ENCODE measurements around the gene ARHGAP4. TPM values are rescaled to one million over a fixed set of nuclear protein-coding genes. Genes with fewer than 3 reads are reported as not detected.

Gene ARHGAP4
- total and polyA plus RNA-seq, 3 donors from 2014 or later: 25.6 to 41.3 (median 34.6) TPM

DNA sequence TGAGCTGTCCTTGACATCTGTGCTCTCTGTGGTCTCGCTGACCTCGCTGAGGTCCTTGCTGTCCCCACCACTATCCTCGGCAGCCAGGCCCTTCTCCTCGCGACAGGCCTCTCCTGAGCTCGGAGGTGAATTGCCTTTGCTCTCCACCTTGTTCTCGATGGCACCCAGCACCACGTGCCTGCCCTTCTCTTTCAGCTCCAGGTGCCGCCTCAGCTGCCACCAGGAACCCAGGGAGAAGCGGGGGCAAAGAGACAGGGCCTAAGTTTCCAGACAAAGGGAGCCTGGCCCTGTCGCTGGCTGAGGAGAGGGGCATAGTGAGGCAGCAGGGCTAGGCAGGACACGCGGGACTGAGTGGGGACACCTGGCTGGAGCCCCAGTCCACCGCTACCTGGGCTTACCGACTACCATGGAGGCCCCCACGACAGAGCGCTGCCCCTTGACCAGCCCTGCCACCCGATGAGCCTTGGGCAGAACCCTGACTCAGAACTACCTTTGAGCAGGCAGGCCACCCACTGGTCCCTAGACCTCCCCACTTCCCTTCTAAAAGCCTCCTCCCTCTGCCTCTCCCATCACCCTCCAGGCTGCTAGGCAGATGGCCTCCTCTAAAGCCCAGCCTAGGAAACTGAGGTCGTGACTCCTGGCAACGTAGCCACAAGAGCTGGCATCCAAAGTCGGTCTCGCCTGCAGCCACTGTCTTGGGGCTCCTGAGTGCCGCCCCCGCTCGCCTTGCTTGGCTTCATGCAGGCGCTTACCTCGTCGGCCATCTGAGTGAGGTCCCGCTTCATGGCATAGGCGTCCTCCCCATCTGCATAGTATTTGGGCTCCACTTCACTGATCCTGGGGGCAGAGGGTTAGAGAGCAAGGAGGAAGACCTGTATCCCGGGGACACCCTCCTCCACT, 4.2 kb upstream of the ARHGAP4 start:
- no peak for DNase-seq
- Histone ChIP-seq H3K36me3 (ENCODE audit: low read depth, missing control alignments) (no peaks in the 10 kb centered on the region), H3K4me3 (no peak overlapping the region), H3K27ac (no peak overlapping the region), H3K4me1 (peaks cover 7% of the 10 kb centered on the region), H3K9me3 (no peaks in the 10 kb centered on the region), H3K27me3 (no peaks in the 10 kb centered on the region)
- WGBS, 2 donors: 87 to 90% methylated on average over 15 to 27 of the region's 31 CpGs
- intact Hi-C loops (cut with DNase I; ENCODE audit: low total_unique reads): no loop called here
- no peak for TF ChIP-seq POLR2A (IDR thresholded peaks at IDR 0.05)
- TF ChIP-seq, protein P1, sequence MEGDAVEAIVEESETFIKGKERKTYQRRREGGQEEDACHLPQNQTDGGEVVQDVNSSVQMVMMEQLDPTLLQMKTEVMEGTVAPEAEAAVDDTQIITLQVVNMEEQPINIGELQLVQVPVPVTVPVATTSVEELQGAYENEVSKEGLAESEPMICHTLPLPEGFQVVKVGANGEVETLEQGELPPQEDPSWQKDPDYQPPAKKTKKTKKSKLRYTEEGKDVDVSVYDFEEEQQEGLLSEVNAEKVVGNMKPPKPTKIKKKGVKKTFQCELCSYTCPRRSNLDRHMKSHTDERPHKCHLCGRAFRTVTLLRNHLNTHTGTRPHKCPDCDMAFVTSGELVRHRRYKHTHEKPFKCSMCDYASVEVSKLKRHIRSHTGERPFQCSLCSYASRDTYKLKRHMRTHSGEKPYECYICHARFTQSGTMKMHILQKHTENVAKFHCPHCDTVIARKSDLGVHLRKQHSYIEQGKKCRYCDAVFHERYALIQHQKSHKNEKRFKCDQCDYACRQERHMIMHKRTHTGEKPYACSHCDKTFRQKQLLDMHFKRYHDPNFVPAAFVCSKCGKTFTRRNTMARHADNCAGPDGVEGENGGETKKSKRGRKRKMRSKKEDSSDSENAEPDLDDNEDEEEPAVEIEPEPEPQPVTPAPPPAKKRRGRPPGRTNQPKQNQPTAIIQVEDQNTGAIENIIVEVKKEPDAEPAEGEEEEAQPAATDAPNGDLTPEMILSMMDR (IDR thresholded peaks at IDR 0.05): no peak

DNA sequence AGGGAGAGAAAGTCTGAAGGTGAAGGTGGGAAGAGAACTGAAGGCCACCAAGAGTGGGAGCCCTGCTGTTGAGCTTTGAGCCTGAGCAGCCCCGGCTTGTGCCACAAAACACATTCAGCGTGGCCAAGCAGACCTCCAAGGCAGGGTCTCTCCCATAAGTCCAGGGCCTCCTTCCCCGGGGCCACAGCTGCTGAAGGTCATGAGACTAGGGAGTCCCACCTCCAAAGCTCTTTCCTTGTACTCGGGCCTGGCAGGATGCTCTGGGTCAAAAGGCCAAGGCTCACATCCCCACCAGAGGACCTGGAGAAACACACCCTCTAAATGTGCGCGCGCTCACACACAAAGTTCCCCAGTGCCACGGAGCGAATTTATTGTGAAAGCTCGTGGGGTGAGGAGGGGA, 3.5 kb upstream of the ARHGAP4 start:
- no peak overlapping the region for H3K27ac ChIP-seq
- H3K4me1 ChIP-seq: peaks cover 7% of the 10 kb centered on the region
- WGBS, 2 donors: 81 to 93% methylated on average over 2 to 3 of the region's 10 CpGs

DNA sequence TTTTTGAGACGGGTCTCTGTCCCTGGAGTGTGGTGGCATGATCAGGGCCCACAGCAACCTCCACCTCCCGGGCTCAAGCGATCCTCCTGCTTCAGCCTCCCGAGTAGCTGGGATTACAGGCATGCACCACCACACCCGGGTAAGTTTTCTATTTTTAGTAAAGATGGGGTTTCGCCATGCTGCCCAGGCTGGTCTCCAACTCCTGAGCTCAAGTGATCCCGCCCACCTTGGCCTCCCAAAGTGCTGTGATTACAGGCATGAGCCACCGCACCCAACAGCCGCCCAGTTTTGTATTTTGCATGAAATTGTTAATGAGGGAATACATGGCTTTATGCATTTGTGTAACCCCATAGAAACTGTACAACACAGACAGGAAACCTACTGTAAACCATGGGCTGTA, 2.8 kb upstream of the ARHGAP4 start:
- intact Hi-C loops (cut with DNase I; ENCODE audit: low total_unique reads): no loop called here
- Histone ChIP-seq H3K36me3 (ENCODE audit: low read depth, missing control alignments) (no peaks in the 10 kb centered on the region), H3K4me3 (no peak overlapping the region), H3K27me3 (no peaks in the 10 kb centered on the region), H3K9me3 (no peaks in the 10 kb centered on the region), H3K27ac (peak overlapping the region in 1 of 2 donors; percentile 19), H3K4me1 (peaks cover 7% of the 10 kb centered on the region)
- no peak for DNase-seq
- TF ChIP-seq POLR2A (IDR thresholded peaks at IDR 0.05): no peak
- TF ChIP-seq, protein P1 (IDR thresholded peaks at IDR 0.05): no peak
- WGBS, 2 donors: 31% methylated on average over 9 of the region's 9 CpGs; no CpG with 5 or more reads in 1 of the 2 donors

More for the DNA sequence above, 3.5 kb upstream of the ARHGAP4 start:
- Histone ChIP-seq H3K9me3 (no peaks in the 10 kb centered on the region), H3K27me3 (no peaks in the 10 kb centered on the region), H3K36me3 (ENCODE audit: low read depth, missing control alignments) (no peaks in the 10 kb centered on the region), H3K4me3 (no peak overlapping the region)
- intact Hi-C loops (cut with DNase I; ENCODE audit: low total_unique reads): no loop called here
- TF ChIP-seq, protein P1 (IDR thresholded peaks at IDR 0.05): no peak
- no peak for TF ChIP-seq POLR2A (IDR thresholded peaks at IDR 0.05)
- no peak for DNase-seq

DNA sequence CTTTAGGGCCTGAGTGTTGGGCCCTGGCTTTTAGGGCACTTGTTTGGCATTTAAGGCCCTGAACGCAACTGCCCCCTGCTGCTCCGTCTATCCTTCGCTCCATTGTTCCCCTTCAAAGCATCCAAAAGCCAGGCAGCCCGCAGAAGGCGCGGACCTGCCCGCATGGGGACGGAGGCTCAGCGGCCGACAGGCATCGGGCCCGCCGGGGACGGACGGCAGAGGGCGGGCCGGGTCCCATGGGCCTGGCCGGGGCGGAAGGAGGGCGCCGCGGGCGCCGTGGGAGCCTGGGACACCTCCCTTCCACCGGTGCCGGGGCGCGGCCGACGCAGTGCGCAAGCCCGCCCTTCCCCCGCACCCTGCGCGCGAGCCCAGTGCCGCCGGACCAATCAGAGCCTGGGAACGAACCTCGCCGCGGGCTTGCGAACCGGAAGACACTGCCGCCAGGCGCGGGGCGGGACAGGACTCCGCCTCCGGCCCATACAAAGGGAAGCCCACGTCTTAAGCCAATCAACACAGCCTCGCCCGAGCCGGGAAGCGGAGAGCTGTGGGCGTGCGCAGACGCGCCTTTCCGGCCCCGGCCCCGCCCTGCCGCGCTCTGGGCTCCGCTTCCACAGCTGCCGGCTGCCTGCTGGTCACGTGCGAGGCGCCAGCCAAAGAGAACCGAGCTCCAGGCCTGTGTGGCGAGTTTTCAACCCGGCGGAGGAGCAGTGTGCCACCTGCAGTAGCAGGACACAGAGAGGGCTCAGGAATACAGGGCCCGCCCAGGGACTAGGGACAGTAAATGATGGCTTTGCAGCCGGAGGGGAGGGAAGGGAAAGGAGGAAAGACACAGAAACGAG, 2.1 kb upstream of the ARHGAP4 start:
- Histone ChIP-seq H3K27me3 (no peaks in the 10 kb centered on the region), H3K9me3 (no peaks in the 10 kb centered on the region), H3K36me3 (ENCODE audit: low read depth, missing control alignments) (no peaks in the 10 kb centered on the region), H3K27ac (peak overlapping the region; percentile 74 to 88), H3K4me3 (peak overlapping the region; percentile 52 to 67), H3K4me1 (peaks cover 10% of the 10 kb centered on the region)
- WGBS, 2 donors: 0 to 2% methylated on average over 4 to 46 of the region's 76 CpGs
- intact Hi-C loops (cut with DNase I; ENCODE audit: low total_unique reads): no loop called here
- DNase-seq: peak; percentile 95
- no peak for TF ChIP-seq POLR2A (IDR thresholded peaks at IDR 0.05)
- TF ChIP-seq, protein P1 (IDR thresholded peaks at IDR 0.05): no peak

All from testis (tissue), 3 donors.